SK-N-SH (cell line): ENCODE data around the gene ARHGAP25.

Experiments
- EP300 ChIP-seq, 2 experiments: IDR thresholded peaks; 2 replicates each; pipeline versions ENCODE4 v1.4.0 to v1.6.1; 2012; ENCODE audit warnings: borderline replicate concordance in 1 of 2, low read depth in 1 of 2, low read length in 1 of 2
- EZH2phosphoT487 ChIP-seq: fragments of 200-600 bp; sonication (generic); IDR thresholded peaks from 2 replicates; pipeline ENCODE4 v1.6.1; 2017; ENCODE audit warnings: low read depth, mixed run types, mild to moderate bottlenecking, antibody characterized with exemption, moderate library complexity, borderline replicate concordance
- FOXM1 ChIP-seq: IDR thresholded peaks from 2 replicates; pipeline ENCODE4 v1.4.0; 2012; ENCODE audit warnings: low read depth, mild to moderate bottlenecking
- GABPA ChIP-seq: IDR thresholded peaks from 2 replicates; pipeline ENCODE4 v1.4.0; 2012; ENCODE audit warnings: low read depth, mild to moderate bottlenecking
- POLR2AphosphoS5 ChIP-seq: IDR thresholded peaks from 2 replicates; pipeline ENCODE4 v1.6.1; 2012; ENCODE audit warnings: low read depth, low read length
- SIN3A ChIP-seq: IDR thresholded peaks from 2 replicates; pipeline ENCODE4 v1.6.1; 2012; ENCODE audit warnings: low read depth, mild to moderate bottlenecking, low read length, moderate library complexity, borderline replicate concordance
- SMC3 ChIP-seq: IDR thresholded peaks from 2 replicates; pipeline ENCODE4 v1.6.1; 2012; ENCODE audit warnings: low read depth, low read length, improper control_type of control experiment
- TAF1 ChIP-seq: IDR thresholded peaks from 2 replicates; pipeline ENCODE4 v1.6.1; 2012; ENCODE audit warnings: low read depth, mild to moderate bottlenecking, low read length, moderate library complexity, borderline replicate concordance
- YY1 ChIP-seq: IDR thresholded peaks from 2 replicates; pipeline ENCODE4 v1.4.0; 2012; ENCODE audit warnings: low read depth, mild to moderate bottlenecking
- TF ChIP-seq, protein P1 (sequence below): IDR thresholded peaks from 2 replicates; pipeline ENCODE4 v1.4.0; 2012; ENCODE audit warnings: low read depth
- TF ChIP-seq, protein P2 (sequence below): fragments of 150-350 bp; IDR thresholded peaks from 2 replicates; pipeline ENCODE4 v1.6.1; 2017; ENCODE audit warnings: antibody characterized with exemption, low read length, low read depth, borderline replicate concordance
- TF ChIP-seq, protein P3 (sequence below): fragments of 200-600 bp; sonication (generic); IDR thresholded peaks from 2 replicates; pipeline ENCODE4 v1.6.1; 2017; ENCODE audit warnings: antibody characterized with exemption, mild to moderate bottlenecking, moderate library complexity

DNA sequence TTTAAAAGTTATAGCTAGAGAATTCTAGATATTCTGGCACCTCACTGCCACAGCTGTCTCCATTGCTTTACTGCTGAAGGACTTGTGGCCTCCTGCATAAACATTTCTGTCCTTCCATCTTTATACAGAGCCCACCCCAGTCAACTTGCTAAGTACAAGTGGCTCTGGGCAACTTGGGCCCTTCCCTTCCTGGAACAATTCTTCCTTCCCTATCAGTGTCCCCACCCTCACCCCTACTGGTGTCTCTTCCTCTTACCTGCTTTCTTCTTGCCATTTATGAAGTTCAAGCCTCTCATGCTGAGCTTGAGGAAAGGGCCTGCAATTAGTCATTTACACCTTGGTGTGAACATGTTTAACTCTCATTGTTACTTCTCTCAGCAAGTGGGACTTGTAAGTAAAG, 45.0 kb downstream of the ARHGAP25 start:
- TF ChIP-seq, protein P1, sequence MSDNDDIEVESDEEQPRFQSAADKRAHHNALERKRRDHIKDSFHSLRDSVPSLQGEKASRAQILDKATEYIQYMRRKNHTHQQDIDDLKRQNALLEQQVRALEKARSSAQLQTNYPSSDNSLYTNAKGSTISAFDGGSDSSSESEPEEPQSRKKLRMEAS: no peak
- TF ChIP-seq, protein P2, sequence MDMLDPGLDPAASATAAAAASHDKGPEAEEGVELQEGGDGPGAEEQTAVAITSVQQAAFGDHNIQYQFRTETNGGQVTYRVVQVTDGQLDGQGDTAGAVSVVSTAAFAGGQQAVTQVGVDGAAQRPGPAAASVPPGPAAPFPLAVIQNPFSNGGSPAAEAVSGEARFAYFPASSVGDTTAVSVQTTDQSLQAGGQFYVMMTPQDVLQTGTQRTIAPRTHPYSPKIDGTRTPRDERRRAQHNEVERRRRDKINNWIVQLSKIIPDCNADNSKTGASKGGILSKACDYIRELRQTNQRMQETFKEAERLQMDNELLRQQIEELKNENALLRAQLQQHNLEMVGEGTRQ: no peak
- TF ChIP-seq POLR2AphosphoS5: no peak
- no peak for TF ChIP-seq EZH2phosphoT487
- no peak for TF ChIP-seq EP300 (IDR thresholded peaks at IDR 0.05; ENCODE audit: borderline replicate concordance in 1 of 2, low read depth in 1 of 2, low read length in 1 of 2)
- TF ChIP-seq, protein P3, sequence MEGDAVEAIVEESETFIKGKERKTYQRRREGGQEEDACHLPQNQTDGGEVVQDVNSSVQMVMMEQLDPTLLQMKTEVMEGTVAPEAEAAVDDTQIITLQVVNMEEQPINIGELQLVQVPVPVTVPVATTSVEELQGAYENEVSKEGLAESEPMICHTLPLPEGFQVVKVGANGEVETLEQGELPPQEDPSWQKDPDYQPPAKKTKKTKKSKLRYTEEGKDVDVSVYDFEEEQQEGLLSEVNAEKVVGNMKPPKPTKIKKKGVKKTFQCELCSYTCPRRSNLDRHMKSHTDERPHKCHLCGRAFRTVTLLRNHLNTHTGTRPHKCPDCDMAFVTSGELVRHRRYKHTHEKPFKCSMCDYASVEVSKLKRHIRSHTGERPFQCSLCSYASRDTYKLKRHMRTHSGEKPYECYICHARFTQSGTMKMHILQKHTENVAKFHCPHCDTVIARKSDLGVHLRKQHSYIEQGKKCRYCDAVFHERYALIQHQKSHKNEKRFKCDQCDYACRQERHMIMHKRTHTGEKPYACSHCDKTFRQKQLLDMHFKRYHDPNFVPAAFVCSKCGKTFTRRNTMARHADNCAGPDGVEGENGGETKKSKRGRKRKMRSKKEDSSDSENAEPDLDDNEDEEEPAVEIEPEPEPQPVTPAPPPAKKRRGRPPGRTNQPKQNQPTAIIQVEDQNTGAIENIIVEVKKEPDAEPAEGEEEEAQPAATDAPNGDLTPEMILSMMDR: no peak
- no peak for TF ChIP-seq FOXM1
- no peak for TF ChIP-seq TAF1
- TF ChIP-seq GABPA: no peak
- TF ChIP-seq SIN3A: no peak
- TF ChIP-seq YY1: no peak
- TF ChIP-seq SMC3: no peak
